Measurements from ENCODE around the gene IL25.

DNA sequence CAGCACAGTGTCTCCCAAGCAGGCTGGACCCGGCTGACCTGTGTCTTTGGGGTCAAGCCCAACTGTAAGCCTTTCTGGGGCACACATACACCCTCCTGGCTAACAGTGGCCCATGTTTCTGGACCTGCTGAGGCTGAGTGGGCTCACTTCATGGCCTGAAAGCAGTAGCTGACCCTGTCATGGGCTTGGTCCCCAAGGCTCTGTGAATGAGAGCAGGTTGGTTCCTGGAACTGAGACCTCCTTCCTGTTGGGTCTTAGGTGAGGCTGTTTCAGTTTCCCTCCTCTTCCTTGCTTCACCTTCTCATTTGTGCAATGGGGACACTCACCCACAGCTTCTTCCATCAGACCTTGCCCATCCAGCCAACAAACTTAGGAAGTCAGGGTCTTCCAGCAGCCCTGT, 744 bp upstream of the IL25 start:
- TF ChIP-seq TAF1 (IDR thresholded peaks at IDR 0.05; ENCODE audit: borderline replicate concordance, low read depth, low read length) (no peak), POLR2AphosphoS5 (IDR thresholded peaks at IDR 0.05; ENCODE audit: low read depth, low read length) (no peak), POLR2A (IDR thresholded peaks at IDR 0.05; ENCODE audit: low read depth, low read length) (no peak)
